ENCODE data around the gene TMEM26. TPM values are rescaled to one million over a fixed set of nuclear protein-coding genes. Genes with fewer than 3 reads are reported as not detected.

TMEM26 gene
- not detected in 2 replicates for total RNA-seq (2014; rRNA removed; shearing (Covaris generic))
- polyA plus RNA-seq (2015; cell fraction: cytosol; rRNA removed) = not detected in 2 replicates
- not detected in 2 replicates for polyA plus RNA-seq (2015; cell fraction: nucleus; rRNA removed)

- in situ Hi-C loops (cut with HindIII; ENCODE audit: low pct_unique_long_range_greater_than_20kb, low sequenced_read_pairs) = no loop called here
- no peak for DNase-seq (ENCODE audit: low read depth, low spot score)
These were observed at the start of gene TMEM26 for GRCh38 chr10:61452655-61453641. Gene TMEM26, minus strand, starts transcription at chr10:61453381. Its CDS starts 300 bp downstream, at chr10:61453081.

GRCh38 chr10:61500460-61500859 lies 47.3 kb upstream of the TMEM26 start:
- no peak for DNase-seq (ENCODE audit: low read depth, low spot score)
- in situ Hi-C loops (cut with HindIII; ENCODE audit: low pct_unique_long_range_greater_than_20kb, low sequenced_read_pairs) = no loop called here

GRCh38 chr10:61492364-61492995 lies 39.3 kb upstream of the TMEM26 start:
- in situ Hi-C loops (cut with HindIII; ENCODE audit: low pct_unique_long_range_greater_than_20kb, low sequenced_read_pairs) = no loop called here

GRCh38 chr10:61487506-61487905 lies 34.3 kb upstream of the TMEM26 start:
- no peak for DNase-seq (ENCODE audit: low read depth, low spot score)
- in situ Hi-C loops (cut with HindIII; ENCODE audit: low pct_unique_long_range_greater_than_20kb, low sequenced_read_pairs) = no loop called here

More at GRCh38 chr10:61492364-61492995, 39.3 kb upstream of the TMEM26 start:
- no peak for DNase-seq (ENCODE audit: low read depth, low spot score)

- in situ Hi-C loops (cut with HindIII; ENCODE audit: low pct_unique_long_range_greater_than_20kb, low sequenced_read_pairs) = no loop called here
- no peak for DNase-seq (ENCODE audit: low read depth, low spot score)
These were observed 33.7 kb upstream of the TMEM26 start for GRCh38 chr10:61486738-61487396.

- no peak for DNase-seq (ENCODE audit: low read depth, low spot score)
- in situ Hi-C loops (cut with HindIII; ENCODE audit: low pct_unique_long_range_greater_than_20kb, low sequenced_read_pairs) = no loop called here
These were observed 33.1 kb upstream of the TMEM26 start for GRCh38 chr10:61486251-61486650.

- DNase-seq (ENCODE audit: low read depth, low spot score) = no peak
- in situ Hi-C loops (cut with HindIII; ENCODE audit: low pct_unique_long_range_greater_than_20kb, low sequenced_read_pairs) = no loop called here
These were observed 28.4 kb upstream of the TMEM26 start for GRCh38 chr10:61481597-61481996.

GRCh38 chr10:61480208-61480607 lies 27.0 kb upstream of the TMEM26 start:
- no peak for DNase-seq (ENCODE audit: low read depth, low spot score)
- in situ Hi-C loops (cut with HindIII; ENCODE audit: low pct_unique_long_range_greater_than_20kb, low sequenced_read_pairs) = no loop called here

- in situ Hi-C loops (cut with HindIII; ENCODE audit: low pct_unique_long_range_greater_than_20kb, low sequenced_read_pairs) = no loop called here
- DNase-seq (ENCODE audit: low read depth, low spot score) = peak; percentile 53
These were observed 25.6 kb upstream of the TMEM26 start for GRCh38 chr10:61478621-61479312.

- DNase-seq (ENCODE audit: low read depth, low spot score) = no peak
- in situ Hi-C loops (cut with HindIII; ENCODE audit: low pct_unique_long_range_greater_than_20kb, low sequenced_read_pairs) = no loop called here
These were observed 24.3 kb upstream of the TMEM26 start for GRCh38 chr10:61477451-61477850.

- in situ Hi-C loops (cut with HindIII; ENCODE audit: low pct_unique_long_range_greater_than_20kb, low sequenced_read_pairs) = no loop called here
- no peak for DNase-seq (ENCODE audit: low read depth, low spot score)
These were observed 23.3 kb upstream of the TMEM26 start for GRCh38 chr10:61476529-61476928.

- in situ Hi-C loops (cut with HindIII; ENCODE audit: low pct_unique_long_range_greater_than_20kb, low sequenced_read_pairs) = no loop called here
- DNase-seq (ENCODE audit: low read depth, low spot score) = no peak
These were observed 22.3 kb upstream of the TMEM26 start for GRCh38 chr10:61475449-61475873.

- in situ Hi-C loops (cut with HindIII; ENCODE audit: low pct_unique_long_range_greater_than_20kb, low sequenced_read_pairs) = no loop called here
These were observed 19.0 kb upstream of the TMEM26 start for GRCh38 chr10:61472090-61472674.

GRCh38 chr10:61471491-61471890 lies 18.3 kb upstream of the TMEM26 start:
- in situ Hi-C loops (cut with HindIII; ENCODE audit: low pct_unique_long_range_greater_than_20kb, low sequenced_read_pairs) = no loop called here
- DNase-seq (ENCODE audit: low read depth, low spot score) = no peak

More at GRCh38 chr10:61472090-61472674, 19.0 kb upstream of the TMEM26 start:
- peak; percentile 40 for DNase-seq (ENCODE audit: low read depth, low spot score)

GRCh38 chr10:61470740-61471139 lies 17.6 kb upstream of the TMEM26 start:
- in situ Hi-C loops (cut with HindIII; ENCODE audit: low pct_unique_long_range_greater_than_20kb, low sequenced_read_pairs) = no loop called here
- no peak for DNase-seq (ENCODE audit: low read depth, low spot score)

GRCh38 chr10:61465901-61466632 lies 12.9 kb upstream of the TMEM26 start:
- peak; percentile 44 for DNase-seq (ENCODE audit: low read depth, low spot score)
- in situ Hi-C loops (cut with HindIII; ENCODE audit: low pct_unique_long_range_greater_than_20kb, low sequenced_read_pairs) = no loop called here

- no peak for DNase-seq (ENCODE audit: low read depth, low spot score)
- in situ Hi-C loops (cut with HindIII; ENCODE audit: low pct_unique_long_range_greater_than_20kb, low sequenced_read_pairs) = no loop called here
These were observed 12.0 kb upstream of the TMEM26 start for GRCh38 chr10:61465171-61465496.

All from SK-MEL-5 (cell line).